Activated CD4-positive, alpha-beta T cell treated with anti-CD3 and anti-CD28 coated beads for 36 hours (primary cell): Measurements from ENCODE around the gene PAX6. TPM values are rescaled to one million over a fixed set of nuclear protein-coding genes. Genes with fewer than 3 reads are reported as not detected.

ENCODE experiments used
- ATAC-seq: fragments of 200-7000 bp; cut with Tn5 transposase; one replicate; pipeline ENCODE4 v1.10.0; 2021; ENCODE audit warnings: mild to moderate bottlenecking, moderate library complexity
- CTCF ChIA-PET: fragments of 350-600 bp; sonication (Branson Sonifier 250); formaldehyde crosslinking; loops from one replicate; lab custom pipeline; 2021; ENCODE audit warnings: antibody characterized with exemption; lab: Charles Lee
- POLR2A ChIA-PET: fragments of 350-600 bp; sonication (Branson Sonifier 250); formaldehyde crosslinking; loops from one replicate; lab custom pipeline; 2021; ENCODE audit warnings: antibody characterized with exemption, inconsistent platforms; lab: Charles Lee
- DNase-seq: peaks from one replicate; pipeline ENCODE4 v3.0.0-alpha.2; 2020
- H3K27ac Mint-ChIP-seq: one replicate; pipeline ENCODE4 v1.8.0; 2021; ENCODE audit warnings: mixed read lengths
- H3K27me3 Mint-ChIP-seq: one replicate; pipeline ENCODE4 v1.8.0; 2021; ENCODE audit warnings: mixed read lengths
- H3K36me3 Mint-ChIP-seq: one replicate; pipeline ENCODE4 v1.8.0; 2021; ENCODE audit warnings: low read depth, mixed read lengths
- H3K4me1 Mint-ChIP-seq: one replicate; pipeline ENCODE4 v1.8.0; 2021; ENCODE audit warnings: mixed read lengths
- H3K4me3 Mint-ChIP-seq: one replicate; pipeline ENCODE4 v1.8.0; 2021; ENCODE audit warnings: mild to moderate bottlenecking, moderate library complexity, mixed read lengths
- H3K9me3 Mint-ChIP-seq: one replicate; pipeline ENCODE4 v1.8.0; 2021; ENCODE audit warnings: low read depth, mixed read lengths
- intact Hi-C, 2 experiments: fragments of 100-400 bp; cut with DNase I in 1 of 2; cut with micrococcal nuclease in 1 of 2; formaldehyde crosslinking; loops; one replicate each; pipeline versions ENCODE4 v1.14.2 to v1.15.1; 2022 to 2024; cut with DNase I, micrococcal nuclease
- total RNA-seq, 2 experiments: library from RNA; stranded (reverse); gene quantifications; one replicate each; pipeline ENCODE4 v1.2.3, GENCODE V29; 2021

PAX6 gene
- total RNA-seq, 2 experiments from 2014 or later: 0.07 TPM; not detected in 1

DNA sequence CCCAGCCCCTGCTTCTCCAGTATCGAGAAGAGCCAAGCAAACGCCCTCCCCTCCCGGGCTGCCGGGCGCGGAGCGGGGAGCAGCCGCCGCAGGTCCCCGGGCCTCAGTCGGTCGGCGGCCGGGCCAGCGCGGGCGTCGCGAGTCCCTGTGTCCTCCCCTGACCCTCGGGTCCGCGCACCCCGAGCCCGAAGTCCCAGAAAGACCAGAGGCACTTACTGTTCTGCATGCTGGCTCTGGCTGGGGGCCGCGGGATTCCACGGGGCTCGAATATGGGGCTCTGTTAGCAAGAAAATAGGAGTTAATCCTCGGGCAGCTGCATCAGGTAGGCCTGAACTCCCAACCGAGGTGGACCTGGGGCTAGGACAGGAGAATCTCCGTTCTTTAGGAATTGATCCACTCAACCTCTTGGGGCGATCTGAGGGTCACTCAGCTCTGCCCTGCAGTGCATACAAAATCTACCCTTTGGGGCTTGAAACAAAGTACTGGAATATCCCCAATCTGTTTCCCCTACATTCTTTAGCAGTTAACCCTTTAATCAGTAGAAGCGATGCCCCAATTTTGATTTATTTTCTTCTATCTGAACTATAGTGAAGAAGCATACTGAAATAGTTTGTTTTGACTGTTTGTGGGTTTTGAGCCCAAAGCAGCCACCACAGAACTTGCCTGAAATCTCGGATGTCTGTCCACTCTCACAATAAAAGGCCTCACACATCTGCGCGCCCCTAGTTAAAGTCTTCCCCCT lies 4.8 kb downstream of the PAX6 start:
- no peak for ATAC-seq

GRCh38 chr11:31805629-31806185 lies 5.4 kb downstream of the PAX6 start:
- CTCF ChIA-PET: interaction anchor here (0.6 kb wide), 1 partner anchor 1028 kb away, joined by 3 read pairs; no protein-coding TSS in a partner anchor
- no peak overlapping the region for H3K4me3 Mint-ChIP-seq
- DNase-seq: no peak

More for the DNA sequence above, 4.8 kb downstream of the PAX6 start:
- ChIA-PET POLR2A (no interaction called here), CTCF (no interaction called here)
- Mint-ChIP-seq H3K36me3 (no peaks in the 10 kb centered on the region), H3K4me3 (no peak overlapping the region), H3K27ac (no peak overlapping the region), H3K27me3 (peaks cover 75% of the 10 kb centered on the region), H3K4me1 (peaks cover 39% of the 10 kb centered on the region), H3K9me3 (no peaks in the 10 kb centered on the region)
- no peak for DNase-seq
- intact Hi-C loops: loop anchor here (10.0 kb wide), 2 partner anchors 322 to 1482 kb away; partner anchors contain the start of gene ARL14EP (in 1 of the 2)

DNA sequence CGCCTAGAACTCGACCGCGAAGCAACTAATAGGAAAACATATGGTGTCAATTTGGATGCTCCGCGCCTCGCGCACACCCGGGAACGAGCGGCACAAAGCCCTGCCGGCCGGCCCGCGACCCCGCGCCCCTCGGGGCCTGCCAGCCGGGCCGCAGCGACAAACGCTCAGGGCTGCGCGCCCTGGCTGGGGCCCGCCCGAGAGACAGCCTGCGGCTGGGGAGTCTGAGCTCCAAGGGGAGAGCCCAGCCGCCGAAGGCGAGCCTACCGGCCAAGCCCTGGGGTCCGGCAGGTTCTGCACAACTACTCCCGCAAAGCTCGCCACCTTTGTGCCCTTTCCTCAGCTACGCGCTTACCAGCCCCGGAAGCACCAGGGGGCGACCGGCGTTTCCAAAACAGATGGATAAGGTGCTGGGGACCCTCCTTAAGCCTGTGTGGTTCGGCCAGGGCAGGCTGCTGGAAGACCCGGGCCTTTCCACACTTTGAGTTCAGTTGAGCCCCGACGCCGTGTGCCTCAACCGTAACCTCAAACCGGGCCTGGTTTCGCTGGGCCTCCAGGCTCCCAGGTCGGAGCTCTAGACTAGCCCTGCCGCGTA lies 6.0 kb downstream of the PAX6 start:
- Mint-ChIP-seq H3K9me3 (no peaks in the 10 kb centered on the region), H3K27ac (no peak overlapping the region), H3K4me1 (peaks cover 40% of the 10 kb centered on the region), H3K36me3 (peaks cover 3% of the 10 kb centered on the region), H3K4me3 (peak overlapping the region; percentile 39), H3K27me3 (peaks cover 80% of the 10 kb centered on the region)
- ChIA-PET CTCF (interaction anchor here (0.6 kb wide), 1 partner anchor 1028 kb away, joined by 3 read pairs; no protein-coding TSS in a partner anchor), POLR2A (interaction anchor here (0.6 kb wide), 1 partner anchor 19 kb away, joined by 3 read pairs; no protein-coding TSS in a partner anchor)
- intact Hi-C loops: loop anchor here (2.0 to 10.0 kb wide), 3 partner anchors 14 to 1480 kb away; partner anchors contain the start of gene ARL14EP (in 1 of the 2)
- ATAC-seq (no peak), DNase-seq (no peak)

More at GRCh38 chr11:31805629-31806185, 5.4 kb downstream of the PAX6 start:
- Mint-ChIP-seq H3K27me3 (peaks cover 76% of the 10 kb centered on the region), H3K4me1 (peaks cover 36% of the 10 kb centered on the region), H3K36me3 (no peaks in the 10 kb centered on the region), H3K27ac (no peak overlapping the region), H3K9me3 (no peaks in the 10 kb centered on the region)
- POLR2A ChIA-PET: no interaction called here
- no peak for ATAC-seq
- intact Hi-C loops: loop anchor here (2.0 to 10.0 kb wide), 3 partner anchors 13 to 1481 kb away; partner anchors contain the start of gene ARL14EP (in 1 of the 2)

- POLR2A ChIA-PET: interaction anchor here (0.6 kb wide), 1 partner anchor 18 kb away, joined by 3 read pairs; no protein-coding TSS in a partner anchor
- no peak for ATAC-seq
- no peak overlapping the region for H3K27ac Mint-ChIP-seq
- CTCF ChIA-PET: no interaction called here
- no peaks in the 10 kb centered on the region for H3K9me3 Mint-ChIP-seq
- H3K36me3 Mint-ChIP-seq: peaks cover 6% of the 10 kb centered on the region
- intact Hi-C loops: loop anchor here (1.0 to 10.0 kb wide), 5 partner anchors 12 to 1480 kb away; partner anchors contain the start of genes ARL14EP (in 1 of the 2) and WT1 (in 1 of the 2)
- H3K4me3 Mint-ChIP-seq: peak overlapping the region; percentile 39
- H3K27me3 Mint-ChIP-seq: peaks cover 82% of the 10 kb centered on the region
- peaks cover 41% of the 10 kb centered on the region for H3K4me1 Mint-ChIP-seq
- DNase-seq: peak; percentile 30
Observed at GRCh38 chr11:31804312-31805036, 6.6 kb downstream of the PAX6 start.

DNA sequence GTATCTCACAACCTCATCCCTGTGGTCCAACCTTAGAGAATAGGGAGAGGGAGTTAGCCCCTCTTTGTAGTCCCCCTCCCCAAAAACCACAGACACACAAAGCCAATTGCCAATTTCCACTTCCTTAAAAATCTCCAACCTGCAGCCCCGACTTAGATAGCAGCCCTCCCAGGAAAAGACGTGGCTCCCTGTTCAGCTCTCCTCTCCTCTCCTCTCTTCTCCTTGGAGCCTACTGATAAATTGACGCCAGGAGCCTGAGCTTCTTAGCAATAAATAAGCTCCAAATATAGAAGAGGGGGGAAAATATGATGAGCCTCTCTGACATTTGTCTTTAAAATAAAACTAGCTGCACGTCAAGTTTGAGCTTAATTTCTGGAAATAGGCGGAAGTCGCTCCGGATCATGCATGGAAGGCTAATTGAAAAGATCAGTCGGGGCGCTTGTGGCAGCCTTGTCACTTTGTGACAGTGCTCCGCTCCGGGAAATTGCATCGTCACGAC lies 7.3 kb downstream of the PAX6 start:
- H3K9me3 Mint-ChIP-seq: no peaks in the 10 kb centered on the region
- CTCF ChIA-PET: no interaction called here
- peaks cover 6% of the 10 kb centered on the region for H3K36me3 Mint-ChIP-seq
- intact Hi-C loops: loop anchor here (1.0 to 10.0 kb wide), 5 partner anchors 12 to 1479 kb away; partner anchors contain the start of genes ARL14EP (in 1 of the 2) and WT1 (in 1 of the 2)
- ATAC-seq: no peak
- POLR2A ChIA-PET: no interaction called here
- H3K4me3 Mint-ChIP-seq: peak overlapping the region; percentile 39
- no peak for DNase-seq
- H3K27ac Mint-ChIP-seq: no peak overlapping the region
- H3K27me3 Mint-ChIP-seq: peaks cover 80% of the 10 kb centered on the region
- H3K4me1 Mint-ChIP-seq: peaks cover 38% of the 10 kb centered on the region

GRCh38 chr11:31802990-31803812 lies 7.9 kb downstream of the PAX6 start:
- ChIA-PET CTCF (no interaction called here), POLR2A (no interaction called here)
- no peak overlapping the region for H3K4me3 Mint-ChIP-seq
- peaks cover 38% of the 10 kb centered on the region for H3K4me1 Mint-ChIP-seq
- intact Hi-C loops: loop anchor here (5.0 to 10.0 kb wide), 3 partner anchors 318 to 1478 kb away; partner anchors contain the start of genes ARL14EP (in 1 of the 2) and WT1 (in 1 of the 2)
- peaks cover 78% of the 10 kb centered on the region for H3K27me3 Mint-ChIP-seq
- no peaks in the 10 kb centered on the region for H3K9me3 Mint-ChIP-seq
- ATAC-seq (no peak), DNase-seq (peak; percentile 29)
- peaks cover 6% of the 10 kb centered on the region for H3K36me3 Mint-ChIP-seq
- H3K27ac Mint-ChIP-seq: no peak overlapping the region

- intact Hi-C loops: loop anchor here (5.0 to 10.0 kb wide), 3 partner anchors 318 to 1478 kb away; partner anchors contain the start of genes ARL14EP (in 1 of the 2) and WT1 (in 1 of the 2)
- Mint-ChIP-seq H3K4me1 (peaks cover 42% of the 10 kb centered on the region), H3K27me3 (peaks cover 76% of the 10 kb centered on the region), H3K36me3 (peaks cover 6% of the 10 kb centered on the region), H3K4me3 (no peak overlapping the region), H3K27ac (no peak overlapping the region), H3K9me3 (no peaks in the 10 kb centered on the region)
- DNase-seq: no peak
- ATAC-seq: no peak
- CTCF ChIA-PET: interaction anchor here (0.6 kb wide), 1 partner anchor 23 kb away, joined by 4 read pairs; no protein-coding TSS in a partner anchor
- POLR2A ChIA-PET: no interaction called here
Observed at GRCh38 chr11:31802609-31802989, 8.5 kb downstream of the PAX6 start.

DNA sequence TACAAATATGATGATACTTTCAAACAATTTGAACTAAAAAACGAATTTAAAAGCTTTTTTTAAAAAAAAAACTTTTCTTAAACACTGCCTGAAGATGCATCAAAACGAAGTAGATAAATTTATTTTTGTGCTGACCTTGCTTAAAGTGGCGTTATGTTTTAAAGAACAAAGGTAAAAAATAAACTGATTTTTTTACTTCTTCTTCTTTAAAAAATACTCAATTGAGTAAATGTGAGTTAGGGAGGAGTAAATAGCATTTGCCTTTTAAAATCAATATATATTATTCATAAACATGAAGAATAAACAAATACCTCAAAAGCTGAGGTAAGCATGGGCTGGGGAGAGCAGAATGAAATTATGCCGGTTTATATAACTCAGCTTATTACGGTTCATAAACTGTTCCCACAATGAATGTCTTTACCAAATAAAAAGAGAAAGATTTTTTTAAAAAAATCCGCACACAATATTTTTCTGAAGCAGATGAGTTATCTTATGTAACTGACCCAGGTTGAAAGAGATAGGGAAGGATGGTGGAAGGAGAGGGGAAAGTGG lies 9.0 kb downstream of the PAX6 start:
- intact Hi-C loops: loop anchor here (2.0 to 10.0 kb wide), 4 partner anchors 25 to 1477 kb away; partner anchors contain the start of genes ARL14EP (in 1 of the 2) and WT1 (in 1 of the 2)
- DNase-seq: no peak
- Mint-ChIP-seq H3K9me3 (no peaks in the 10 kb centered on the region), H3K27me3 (peaks cover 74% of the 10 kb centered on the region), H3K4me3 (no peak overlapping the region), H3K4me1 (peaks cover 45% of the 10 kb centered on the region), H3K36me3 (peaks cover 6% of the 10 kb centered on the region), H3K27ac (no peak overlapping the region)
- POLR2A ChIA-PET: no interaction called here
- CTCF ChIA-PET: interaction anchor here (0.6 kb wide), 1 partner anchor 23 kb away, joined by 4 read pairs; no protein-coding TSS in a partner anchor
- ATAC-seq: no peak

GRCh38 chr11:31801298-31801702 lies 9.8 kb downstream of the PAX6 start:
- H3K27ac Mint-ChIP-seq: no peak overlapping the region
- no peak overlapping the region for H3K4me3 Mint-ChIP-seq
- H3K9me3 Mint-ChIP-seq: no peaks in the 10 kb centered on the region
- CTCF ChIA-PET: no interaction called here
- peaks cover 72% of the 10 kb centered on the region for H3K27me3 Mint-ChIP-seq
- intact Hi-C loops: loop anchor here (2.0 to 10.0 kb wide), 4 partner anchors 26 to 1476 kb away; partner anchors contain the start of genes ARL14EP (in 1 of the 2) and WT1 (in 1 of the 2)
- H3K36me3 Mint-ChIP-seq: peaks cover 6% of the 10 kb centered on the region
- ATAC-seq: no peak
- H3K4me1 Mint-ChIP-seq: peaks cover 47% of the 10 kb centered on the region
- POLR2A ChIA-PET: no interaction called here
- DNase-seq: no peak
